H1 (cell line): ENCODE data around the gene KRT1. TPM values are rescaled to one million over a fixed set of nuclear protein-coding genes. Genes with fewer than 3 reads are reported as not detected.
A peak's percentile ranks its signal among the peaks of the same experiment; 100 is the strongest.

Experiments
- CTCF ChIA-PET: fragments of 300-600 bp; sonication (Branson Sonifier 250); formaldehyde crosslinking; loops from one replicate; lab custom pipeline; 2021; ENCODE audit not compliant: partially characterized antibody; lab: Charles Lee
- POLR2A ChIA-PET: fragments of 300-600 bp; sonication (Branson Sonifier 250); formaldehyde crosslinking; loops from one replicate; lab custom pipeline; 2021; ENCODE audit warnings: inconsistent platforms; ENCODE audit not compliant: partially characterized antibody; lab: Charles Lee
- DNase-seq, 2 experiments: peaks; one replicate each; pipeline versions ENCODE4 v3.0.0 to v3.0.0-alpha.2; 2010 to 2022; ENCODE audit warnings: low spot score in 2 of 2, low read depth in 1 of 2, mixed read lengths in 1 of 2
- FAIRE-seq: peaks from 2 replicates; lab custom pipeline; 2011; peaks lifted over from hg19 to GRCh38; lab: Jason Lieb, UNC
- H2AFZ ChIP-seq: 2 replicates; pipeline ENCODE4 v1.8.1; 2012; ENCODE audit warnings: low read length, inconsistent platforms
- H2AK5ac ChIP-seq: 2 replicates; pipeline ENCODE4 v1.6.1; 2013; ENCODE audit warnings: low read depth, low read length
- H2BK120ac ChIP-seq: replicated peaks from 2 replicates; pipeline ENCODE3; 2013; ENCODE audit warnings: low read depth, low read length, inconsistent platforms
- H2BK12ac ChIP-seq: 2 replicates; pipeline ENCODE4 v1.6.1; 2013; ENCODE audit warnings: low read depth, low read length
- H2BK15ac ChIP-seq: 2 replicates; pipeline ENCODE4 v1.6.1; 2013; ENCODE audit warnings: low read length
- H2BK20ac ChIP-seq: 2 replicates; pipeline ENCODE4 v1.6.1; 2013; ENCODE audit warnings: low read length
- H2BK5ac ChIP-seq: 2 replicates; pipeline ENCODE4 v1.6.1; 2013; ENCODE audit warnings: low read depth, low read length
- H3K14ac ChIP-seq: 2 replicates; pipeline ENCODE4 v1.6.1; 2013; ENCODE audit warnings: inconsistent platforms; ENCODE audit not compliant: insufficient read length
- H3K18ac ChIP-seq: 2 replicates; pipeline ENCODE4 v1.6.1; 2013; ENCODE audit warnings: low read length; ENCODE audit errors: extremely low read depth
- H3K23ac ChIP-seq: 2 replicates; pipeline ENCODE4 v1.6.1; 2013; ENCODE audit warnings: inconsistent platforms; ENCODE audit not compliant: insufficient read length
- H3K23me2 ChIP-seq: 2 replicates; pipeline ENCODE4 v1.6.1; 2013; ENCODE audit warnings: low read depth, low read length
- H3K27ac ChIP-seq: 2 replicates; pipeline ENCODE4 v1.6.1; 2011; ENCODE audit warnings: low read depth, low read length, inconsistent platforms
- H3K27me3 ChIP-seq, 4 experiments: replicated peaks in 1 of 4; 1 replicate in 1 of 4; 2 replicates in 3 of 4; pipeline versions ENCODE4 v1.6.1 to v1.8.1; 2011 to 2013; ENCODE audit warnings: low read length in 3 of 4, mild to moderate bottlenecking in 3 of 4, inconsistent platforms in 2 of 4, mixed read lengths in 2 of 4, moderate library complexity in 1 of 4; ENCODE audit not compliant: control insufficient read depth in 3 of 4, insufficient read depth in 3 of 4; ENCODE audit errors: extremely low read depth in 1 of 4
- H3K36me3 ChIP-seq, 4 experiments: 2 replicates each; pipeline versions ENCODE4 v1.6.1 to v1.8.1; 2011 to 2013; ENCODE audit warnings: mild to moderate bottlenecking in 4 of 4, low read length in 3 of 4, moderate library complexity in 2 of 4, control low read depth in 1 of 4, inconsistent platforms in 1 of 4; ENCODE audit not compliant: insufficient read depth in 4 of 4, control insufficient read depth in 2 of 4
- H3K4ac ChIP-seq: replicated peaks from 2 replicates; pipeline ENCODE3; 2013; ENCODE audit warnings: low read length, low read depth, mixed read lengths, inconsistent platforms; ENCODE audit not compliant: insufficient read length
- H3K4me1 ChIP-seq, 4 experiments: replicated peaks in 1 of 4; 1 replicate in 1 of 4; 2 replicates in 3 of 4; pipeline versions ENCODE4 v1.6.1 to v1.8.1; 2011 to 2013; ENCODE audit warnings: low read length in 3 of 4, inconsistent platforms in 2 of 4, mixed read lengths in 1 of 4; ENCODE audit not compliant: insufficient read depth in 4 of 4, control insufficient read depth in 3 of 4
- H3K4me2 ChIP-seq, 2 experiments: 2 replicates each; pipeline versions ENCODE4 v1.6.1 to v1.8.1; 2011 to 2013; ENCODE audit warnings: low read depth in 2 of 2, low read length in 2 of 2, control low read depth in 1 of 2, inconsistent platforms in 1 of 2, mild to moderate bottlenecking in 1 of 2; ENCODE audit not compliant: insufficient read depth in 1 of 2
- H3K4me3 ChIP-seq, 4 experiments: fragments of 200-600, 300-600 bp in 1 of 4; sonication (generic), shearing (Covaris generic), sonication (Bioruptor Twin) in 1 of 4; 2 replicates each; pipeline versions ENCODE4 v1.5.1 to v1.8.1; 2011 to 2016; ENCODE audit warnings: low read length in 4 of 4, low read depth in 3 of 4, control low read depth in 2 of 4, inconsistent platforms in 2 of 4, mild to moderate bottlenecking in 2 of 4, mixed read lengths in 1 of 4, moderate library complexity in 1 of 4; ENCODE audit not compliant: insufficient read depth in 2 of 4; ENCODE audit errors: extremely low read depth in 1 of 4
- H3K56ac ChIP-seq: replicated peaks from 2 replicates; pipeline ENCODE3; 2013; ENCODE audit warnings: low read depth, mild to moderate bottlenecking, mixed read lengths, low read length, inconsistent platforms; ENCODE audit not compliant: insufficient read length
- H3K79me1 ChIP-seq: 2 replicates; pipeline ENCODE4 v1.6.1; 2013; ENCODE audit warnings: low read depth, low read length, control low read depth
- H3K79me2 ChIP-seq, 2 experiments: 2 replicates each; pipeline versions ENCODE4 v1.6.1 to v1.8.1; 2012 to 2013; ENCODE audit warnings: low read length in 2 of 2, mild to moderate bottlenecking in 2 of 2, inconsistent platforms in 1 of 2; ENCODE audit not compliant: insufficient read depth in 2 of 2, control insufficient read depth in 1 of 2
- H3K9ac ChIP-seq, 4 experiments: replicated peaks in 1 of 4; 1 replicate in 1 of 4; 2 replicates in 3 of 4; pipeline versions ENCODE4 v1.6.1 to v1.8.1; 2011 to 2013; ENCODE audit warnings: low read depth in 3 of 4, low read length in 3 of 4, control low read depth in 2 of 4, mild to moderate bottlenecking in 2 of 4, moderate library complexity in 2 of 4, inconsistent platforms in 1 of 4; ENCODE audit errors: extremely low read depth in 1 of 4
- H3K9me3 ChIP-seq, 2 experiments: 2 replicates each; pipeline versions ENCODE4 v1.6.1 to v1.8.1; 2012 to 2013; ENCODE audit warnings: mild to moderate bottlenecking in 2 of 2, moderate library complexity in 2 of 2, control low read depth in 1 of 2, inconsistent platforms in 1 of 2, low read depth in 1 of 2, low read length in 1 of 2, mixed read lengths in 1 of 2; ENCODE audit not compliant: insufficient read depth in 2 of 2
- H4K20me1 ChIP-seq, 2 experiments: replicated peaks in 1 of 2; 2 replicates each; pipeline versions ENCODE3 to v1.8.1; 2011 to 2013; ENCODE audit warnings: inconsistent platforms in 2 of 2, low read length in 2 of 2, mild to moderate bottlenecking in 1 of 2; ENCODE audit not compliant: insufficient read depth in 2 of 2, control insufficient read depth in 1 of 2
- H4K5ac ChIP-seq: 2 replicates; pipeline ENCODE4 v1.6.1; 2013; ENCODE audit warnings: low read length, low read depth, mixed read lengths, inconsistent platforms; ENCODE audit not compliant: insufficient read length
- H4K8ac ChIP-seq: 2 replicates; pipeline ENCODE4 v1.8.0; 2013; ENCODE audit warnings: mild to moderate bottlenecking, moderate library complexity, low read length, inconsistent platforms; ENCODE audit not compliant: insufficient read depth; ENCODE audit errors: extremely low read depth
- H4K91ac ChIP-seq: replicated peaks from 2 replicates; pipeline ENCODE3; 2013; ENCODE audit warnings: low read length, mixed read lengths, inconsistent platforms; ENCODE audit not compliant: insufficient read length
- GTF2F1 ChIP-seq: IDR thresholded peaks from 2 replicates; pipeline ENCODE4 v1.6.1; 2012; ENCODE audit warnings: low read depth, low read length, improper control_type of control experiment, borderline replicate concordance
- KDM4A ChIP-seq: IDR thresholded peaks from one replicate; pipeline ENCODE4 v1.7.1; 2012; ENCODE audit warnings: low read depth, mild to moderate bottlenecking, moderate library complexity, low read length, inconsistent platforms; ENCODE audit not compliant: severe bottlenecking
- POU5F1 ChIP-seq: IDR thresholded peaks from 2 replicates; pipeline ENCODE4 v1.6.1; 2011; ENCODE audit warnings: low read depth, mild to moderate bottlenecking, low read length, moderate library complexity
- RBBP5 ChIP-seq: IDR thresholded peaks from 2 replicates; pipeline ENCODE4 v1.7.1; 2012; ENCODE audit warnings: low read depth, mild to moderate bottlenecking, inconsistent platforms, low read length, moderate library complexity, borderline replicate concordance
- SIRT6 ChIP-seq: IDR thresholded peaks from one replicate; pipeline ENCODE4 v1.7.1; 2012; ENCODE audit warnings: low read length, inconsistent platforms
- SIX5 ChIP-seq: IDR thresholded peaks from 2 replicates; pipeline ENCODE4 v1.6.1; 2011; ENCODE audit warnings: mild to moderate bottlenecking, low read depth, low read length
- SP1 ChIP-seq: IDR thresholded peaks from 2 replicates; pipeline ENCODE4 v1.6.1; 2011; ENCODE audit warnings: low read depth, low read length
- SP2 ChIP-seq: IDR thresholded peaks from 2 replicates; pipeline ENCODE4 v1.6.1; 2012; ENCODE audit warnings: mild to moderate bottlenecking, low read length, inconsistent platforms
- TAF7 ChIP-seq: optimal IDR thresholded peaks from 2 replicates; pipeline ENCODE3; 2011; ENCODE audit warnings: low read depth, mild to moderate bottlenecking, inconsistent platforms, low read length, moderate library complexity, borderline replicate concordance
- WGBS, 2 experiments: shearing (Covaris generic) in 1 of 2; methylation state at CpG; one replicate each; pipeline versions ENCODE4 v1.1.6 to v1.1.7; 2013 to 2015; ENCODE audit warnings: low lambda C conversion rate in 2 of 2, mixed read lengths in 2 of 2, inconsistent platforms in 1 of 2, low coverage in 1 of 2, missing lambda C conversion rate in 1 of 2; ENCODE audit not compliant: insufficient replicate concordance in 2 of 2, insufficient coverage in 1 of 2, insufficient read length in 1 of 2; ENCODE audit errors: extremely low coverage in 1 of 2, missing lambda C conversion rate in 1 of 2; 5-methylcytosine and 5-hydroxymethylcytosine counted together
- polyA plus RNA-seq, 7 experiments: library from polyadenylated mRNA; depleted of rRNA in 3 of 7; stranded (reverse) in 5 of 7; unstranded in 2 of 7; fragments of >200 nt in 5 of 7; fragments of 200-250 nt in 2 of 7; gene quantifications; 1 replicate in 5 of 7; 2 replicates in 1 of 7; 4 replicates in 1 of 7; pipeline versions ENCODE4 v1.2.1 to v1.2.3, GENCODE V29; 2011 to 2013; ENCODE audit warnings: missing spikeins in 2 of 7, mixed read lengths in 2 of 7
- total RNA-seq: library from RNA; stranded (reverse); fragmentation: NEBNext Ultra II Directional; extraction: Animal tissue kit (Norgen Biotek cat#: 25700); gene quantifications from 2 replicates; pipeline ENCODE4 v1.2.1, GENCODE V29; 2021

Gene KRT1
- total and polyA plus RNA-seq, 2 of the 8 experiments (the other 6 are each of a cell fraction or from before 2014, with no cell fraction given), result not detected

DNA sequence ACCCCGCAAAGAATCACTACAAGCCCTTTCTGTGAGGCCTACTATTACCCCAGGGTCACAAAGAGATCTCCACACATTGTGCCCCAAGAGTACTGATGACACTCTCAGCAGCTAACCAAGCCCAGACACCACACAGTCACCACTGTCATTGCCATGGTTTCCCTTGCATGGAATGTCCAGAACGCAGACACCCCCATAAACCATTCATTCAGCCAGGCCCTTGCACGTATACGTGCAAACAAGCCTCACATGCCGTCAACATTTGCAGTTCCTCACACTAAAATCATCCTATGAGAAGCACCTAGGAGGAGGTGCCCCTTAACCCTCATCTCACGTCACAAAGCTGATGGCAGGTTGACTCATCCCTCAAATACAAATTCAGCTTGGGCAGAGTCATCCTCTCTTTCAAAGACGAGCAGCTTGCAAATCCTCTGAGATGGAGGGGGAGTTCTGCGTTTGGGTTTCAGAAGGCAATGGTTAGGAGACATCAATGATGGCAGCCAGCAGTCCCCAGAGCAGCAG lies 40.2 kb upstream of the KRT1 start:
- H3K27ac ChIP-seq, result no peak overlapping the region
- H2BK120ac ChIP-seq, result no peak overlapping the region
- no peaks in the 10 kb centered on the region for H3K36me3 ChIP-seq
- H3K56ac ChIP-seq, result no peak overlapping the region
- no peaks in the 10 kb centered on the region for H3K23me2 ChIP-seq
- ChIA-PET POLR2A (no interaction called here), CTCF (interaction anchor here (1.0 to 6.2 kb wide), 5 partner anchors 39 to 160 kb away, joined by 3 to 30 read pairs (median 5); no protein-coding TSS in a partner anchor)
- H4K8ac ChIP-seq, result no peak overlapping the region
- no peak for FAIRE-seq
- no peak overlapping the region for H4K5ac ChIP-seq
- peaks cover 0 to 8% (median 5%) of the 10 kb centered on the region in 4 experiments; a peak in 5 of 7 replicates for H3K27me3 ChIP-seq
- H3K9me3 ChIP-seq, result no peaks in the 10 kb centered on the region
- no peak overlapping the region for H4K91ac ChIP-seq
- no peak overlapping the region for H3K18ac ChIP-seq
- H2BK5ac ChIP-seq, result no peak overlapping the region
- 79% methylated on average over 8 of the region's 8 CpGs; no CpG with 5 or more reads in 1 of the 2 experiments for WGBS, 2 experiments
- H2AFZ ChIP-seq, result no peak overlapping the region
- H4K20me1 ChIP-seq, result no peaks in the 10 kb centered on the region
- no peaks in the 10 kb centered on the region for H3K79me1 ChIP-seq
- no peak overlapping the region for H2AK5ac ChIP-seq
- H3K4ac ChIP-seq, result no peak overlapping the region
- no peak overlapping the region for H2BK20ac ChIP-seq
- no peaks in the 10 kb centered on the region for H3K4me1 ChIP-seq
- no peaks in the 10 kb centered on the region for H3K79me2 ChIP-seq
- H3K4me2 ChIP-seq, result no peak overlapping the region
- no peak overlapping the region for H3K9ac ChIP-seq
- H3K23ac ChIP-seq, result no peak overlapping the region
- no peak overlapping the region for H3K4me3 ChIP-seq
- no peak for TF ChIP-seq RBBP5
- TF ChIP-seq GTF2F1, result no peak
- no peak for TF ChIP-seq KDM4A
- no peak for TF ChIP-seq POU5F1
- TF ChIP-seq TAF7, result no peak
- no peak for TF ChIP-seq SP2
- no peak for TF ChIP-seq SIRT6
- TF ChIP-seq SP1, result no peak
- TF ChIP-seq SIX5, result no peak
- TF ChIP-seq, all 59 proteins: peak for 0
- Histone ChIP-seq H2BK15ac (no peak overlapping the region), H2BK12ac (0 out of 2 replicates have a peak overlapping the region, but pooled peaks have one; percentile 50), H3K14ac (no peak overlapping the region)
- no peak for DNase-seq
